Measurements from ENCODE around the gene ENTREP3.
"Not testable (repeated sequence)": the region's sequence is repeated elsewhere in the genome, so short reads cannot be mapped to it uniquely, and the experiment has no call there.

Gene ENTREP3

GRCh38 chr1:155255243-155256007 lies at the start of gene ENTREP3:
Gene ENTREP3 (minus strand): TSS chr1:155255483. CDS start chr1:155254877, 606 bp downstream.
- DNase-seq: peak; percentile 90

DNA sequence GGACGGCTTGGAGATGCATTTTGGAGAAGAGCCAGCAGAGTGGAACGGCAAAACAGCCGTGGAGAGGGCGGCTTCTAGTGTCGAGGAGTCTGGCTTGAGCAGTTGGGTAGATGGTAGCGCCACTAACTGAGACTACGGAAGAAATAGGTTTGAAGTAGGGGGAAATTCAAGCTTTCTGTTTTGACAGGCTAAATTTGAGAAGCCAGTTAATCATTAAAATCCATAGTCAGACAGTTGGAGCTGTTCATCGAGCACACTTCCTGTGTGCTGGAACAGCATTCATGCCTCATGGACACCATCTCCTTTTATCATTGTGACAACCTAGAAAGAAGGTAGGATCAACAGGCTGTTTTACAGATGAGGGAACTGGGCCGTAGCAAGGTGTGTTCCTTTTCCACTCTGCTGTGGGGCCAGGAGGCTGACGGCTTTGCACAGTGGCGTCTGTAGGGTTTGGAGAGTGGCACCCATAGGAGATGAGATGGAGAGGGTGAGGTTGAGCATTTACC lies 49.3 kb upstream of the ENTREP3 start:
- DNase-seq: no peak

- no peak for DNase-seq
Observed at GRCh38 chr1:155301342-155301841, 46.1 kb upstream of the ENTREP3 start, which contains the start of gene PKLR. Gene PKLR (minus strand): TSS chr1:155301438. CDS start chr1:155301395, 43 bp downstream.

DNA sequence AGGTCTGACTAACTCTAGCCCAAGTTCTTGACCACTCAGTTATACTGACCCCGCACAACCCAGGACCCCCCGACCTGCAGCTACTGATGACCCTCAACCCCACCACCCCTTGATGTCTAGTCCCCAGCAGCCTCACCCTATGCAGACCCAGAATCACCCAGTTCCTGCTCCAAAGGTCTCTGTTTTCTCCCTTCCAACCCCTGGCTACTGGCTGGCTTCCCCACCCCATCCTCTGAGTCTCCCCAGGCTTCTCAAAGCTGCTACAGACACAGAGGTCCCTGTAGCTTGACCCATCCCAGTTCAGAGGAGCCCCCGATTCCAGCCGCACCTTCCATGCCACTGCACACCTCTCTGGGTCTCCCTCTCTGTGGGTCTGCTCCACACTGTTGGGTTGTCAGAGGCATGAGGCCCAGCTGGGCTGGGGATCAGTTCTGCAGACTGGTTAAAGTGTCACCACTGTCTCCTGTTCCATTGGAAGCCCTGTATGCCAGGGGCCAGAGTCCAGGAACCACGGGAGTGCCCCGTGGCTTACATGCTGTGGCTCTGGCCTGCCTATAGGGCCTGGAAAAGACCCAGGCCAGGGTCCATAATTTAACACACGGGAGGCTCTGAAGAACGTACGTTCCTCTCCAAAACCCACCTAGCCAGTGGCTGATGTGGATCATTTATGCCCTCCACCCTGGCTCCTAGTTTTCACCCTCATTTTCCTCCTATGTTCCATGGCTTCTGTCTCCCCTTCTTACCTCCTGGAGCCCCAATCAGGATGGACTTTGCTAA lies 45.5 kb upstream of the ENTREP3 start:
- no peak for DNase-seq

- DNase-seq: no peak
Observed at GRCh38 chr1:155300024-155300423, 44.7 kb upstream of the ENTREP3 start.

DNA sequence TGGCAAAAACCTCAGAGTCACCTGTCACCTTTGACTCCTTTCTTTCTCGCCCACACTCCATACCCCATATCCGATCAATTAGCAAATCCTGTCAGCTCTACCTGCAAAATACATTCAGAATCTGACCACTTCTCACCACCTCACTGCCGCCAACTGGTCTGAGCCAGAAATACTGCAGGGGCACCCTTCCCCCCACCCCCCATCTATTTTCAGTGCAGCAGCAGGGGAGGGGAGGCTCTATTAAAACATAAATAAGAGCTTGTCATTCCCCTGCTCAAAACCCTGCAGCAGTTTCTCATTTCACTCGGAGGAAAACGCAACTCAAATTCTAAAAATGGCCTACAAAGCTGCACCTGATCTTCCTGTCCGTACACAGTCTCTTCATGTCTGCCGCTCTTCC lies 42.1 kb upstream of the ENTREP3 start:
- DNase-seq: no peak

DNA sequence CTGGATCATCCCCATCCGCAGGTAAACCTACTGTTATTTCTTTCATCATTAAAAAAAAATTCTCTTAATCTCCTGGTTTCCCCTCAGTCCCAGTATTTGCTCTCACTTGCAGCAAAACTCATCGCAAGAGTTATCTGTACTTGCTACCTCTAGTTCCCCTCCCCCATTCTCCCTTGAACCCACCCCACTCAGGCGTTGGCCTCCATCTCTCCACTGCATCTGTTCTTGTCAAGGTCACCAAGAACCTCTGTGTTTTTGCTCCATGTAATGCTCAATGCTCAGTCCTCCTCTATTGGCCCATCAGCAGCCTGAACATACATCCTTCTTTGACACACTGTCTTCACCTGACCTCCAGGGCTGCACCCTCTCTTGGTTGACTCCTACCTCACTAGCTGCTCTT lies 41.4 kb upstream of the ENTREP3 start:
- DNase-seq: no peak

DNA sequence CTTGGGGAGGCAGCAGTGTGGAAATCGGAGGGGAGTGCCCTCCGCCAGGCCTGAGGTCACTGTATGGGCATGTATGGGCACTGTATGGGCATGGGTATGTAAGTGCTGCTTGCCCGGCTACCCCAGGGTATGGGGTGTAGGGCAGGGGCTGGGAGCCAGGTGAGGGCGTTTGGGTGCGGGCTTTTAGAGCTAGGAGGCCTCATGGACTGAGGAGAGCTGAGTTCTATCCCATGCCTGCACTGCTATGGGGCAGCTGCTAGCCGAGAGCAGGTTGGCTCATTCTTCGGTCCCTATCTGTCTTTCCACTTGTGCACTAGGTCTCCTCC lies 40.6 kb upstream of the ENTREP3 start:
- no peak for DNase-seq

DNA sequence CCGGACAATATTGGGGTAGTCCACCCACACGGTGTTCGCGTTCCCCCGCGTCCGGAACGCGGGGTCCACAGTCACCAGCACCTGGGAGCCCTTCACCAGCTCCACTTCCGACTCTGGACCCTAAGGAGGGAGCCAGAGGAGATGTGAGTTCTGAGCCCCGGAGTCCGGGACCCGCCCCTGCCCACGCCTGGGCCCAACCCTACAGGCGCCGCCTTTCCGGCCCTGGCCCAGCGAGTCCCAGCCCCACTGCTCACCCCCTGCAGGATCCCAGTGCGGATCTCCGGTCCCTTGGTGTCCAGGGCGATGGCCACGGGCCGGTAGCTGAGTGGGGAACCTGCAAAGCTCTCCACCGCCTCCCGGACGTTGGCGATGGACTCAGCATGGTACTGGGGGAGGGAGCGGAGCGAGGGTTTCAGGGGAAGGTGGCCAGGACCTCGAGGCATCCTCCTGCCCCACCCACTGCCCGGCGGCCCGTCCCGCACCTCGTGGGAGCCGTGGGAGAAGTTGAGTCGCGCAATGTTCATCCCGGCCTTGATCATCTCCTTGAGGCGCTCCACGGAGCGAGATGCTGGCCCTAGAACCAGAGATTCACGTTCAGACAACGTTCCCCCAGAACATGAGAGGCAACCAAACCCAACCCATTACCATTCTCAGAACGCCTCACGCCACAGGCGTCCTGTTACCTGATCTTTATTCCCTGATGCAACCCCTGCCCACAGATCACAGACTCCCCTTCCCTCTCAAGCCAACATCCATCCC lies 40.1 kb upstream of the ENTREP3 start:
- no peak for DNase-seq

DNA sequence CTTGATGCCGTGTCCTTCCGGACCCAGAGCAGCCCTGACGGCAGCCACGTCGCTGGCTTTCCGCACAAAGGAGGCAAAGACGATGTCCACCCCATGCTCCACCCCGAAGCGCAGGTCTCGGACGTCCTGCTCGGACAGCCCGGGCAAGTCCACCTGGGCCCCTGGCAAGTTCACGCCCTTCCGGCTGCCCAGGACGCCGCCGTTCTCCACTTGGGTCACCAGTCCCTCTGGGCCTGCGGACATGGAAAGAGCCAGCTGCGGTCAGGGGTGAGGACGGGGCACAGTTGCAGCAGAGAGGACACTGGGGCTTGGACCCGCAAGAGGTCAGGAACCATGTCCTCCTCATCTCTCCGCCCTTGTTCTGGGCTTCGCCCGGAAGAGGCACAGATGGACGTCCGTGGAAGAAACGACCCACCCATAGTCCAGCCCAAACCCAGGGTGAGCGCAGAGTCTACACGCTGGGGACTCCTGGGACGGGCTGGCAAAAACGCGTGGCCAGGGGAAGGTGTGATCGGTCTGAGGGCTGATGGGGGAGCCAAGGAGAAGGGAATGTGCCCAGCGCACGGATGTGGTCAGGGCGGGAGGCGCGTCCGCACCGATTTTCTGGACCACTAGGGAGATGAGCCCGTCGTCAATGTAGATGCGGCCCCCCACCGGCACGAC lies 39.4 kb upstream of the ENTREP3 start:
- no peak for DNase-seq

DNA sequence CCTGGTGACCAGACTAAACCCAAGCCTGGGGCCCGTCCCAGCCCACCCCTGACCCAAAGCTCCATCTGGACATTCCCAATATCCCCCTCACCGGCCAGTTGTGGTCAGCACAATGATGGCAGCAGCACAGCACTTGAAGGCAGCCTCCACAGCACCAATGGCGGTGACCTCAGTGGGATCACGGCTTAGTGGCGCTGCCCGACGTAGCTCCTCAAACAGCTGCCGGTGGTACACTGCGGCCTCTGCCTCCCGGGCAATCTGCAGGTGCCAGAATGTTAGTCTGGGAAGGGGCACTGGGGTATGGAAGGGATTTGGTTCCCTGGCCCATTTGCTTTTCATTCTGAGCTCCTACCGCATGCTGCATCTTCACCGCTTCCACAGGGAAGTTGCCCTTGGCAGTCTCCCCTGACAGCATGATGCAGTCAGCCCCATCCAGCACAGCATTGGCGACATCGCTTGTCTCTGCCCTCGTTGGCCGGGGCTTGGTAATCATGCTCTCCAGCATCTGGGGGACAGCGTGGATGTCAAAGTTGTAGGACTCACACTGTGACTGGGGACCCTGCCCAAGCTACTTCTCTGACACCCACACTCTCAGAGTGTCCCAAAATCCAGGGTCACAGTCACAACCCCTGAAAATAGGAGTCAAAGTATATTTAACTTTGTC lies 37.9 kb upstream of the ENTREP3 start:
- DNase-seq: no peak

DNA sequence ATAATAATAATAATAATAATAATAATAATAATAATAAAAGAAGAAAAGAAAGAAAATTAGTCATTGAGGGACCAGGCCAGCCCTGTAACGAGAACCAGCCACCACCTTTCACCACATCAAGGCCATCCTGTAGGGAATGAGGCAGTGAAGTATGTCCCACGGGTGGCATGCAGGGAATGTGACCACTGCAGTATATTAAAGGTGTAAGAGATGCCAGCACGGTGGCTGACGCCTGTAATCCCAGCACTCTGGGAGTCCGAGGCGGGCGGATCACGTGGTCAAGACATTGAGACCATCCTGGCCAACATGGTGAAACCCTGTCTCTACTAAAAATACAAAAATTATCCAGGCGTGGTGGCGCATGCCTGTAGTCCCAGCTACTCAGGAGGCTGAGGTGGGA lies 35.7 kb upstream of the ENTREP3 start:
- not testable (repeated sequence) for DNase-seq

GRCh38 chr1:155287987-155288543 lies 32.8 kb upstream of the ENTREP3 start:
- no peak for DNase-seq

GRCh38 chr1:155286544-155286943 lies 31.3 kb upstream of the ENTREP3 start:
- no peak for DNase-seq

- DNase-seq: no peak
Observed at GRCh38 chr1:155285631-155286044, 30.4 kb upstream of the ENTREP3 start.

- no peak for DNase-seq
Observed at GRCh38 chr1:155285063-155285462, 29.8 kb upstream of the ENTREP3 start.

GRCh38 chr1:155284476-155284875 lies 29.2 kb upstream of the ENTREP3 start:
- DNase-seq: no peak

DNA sequence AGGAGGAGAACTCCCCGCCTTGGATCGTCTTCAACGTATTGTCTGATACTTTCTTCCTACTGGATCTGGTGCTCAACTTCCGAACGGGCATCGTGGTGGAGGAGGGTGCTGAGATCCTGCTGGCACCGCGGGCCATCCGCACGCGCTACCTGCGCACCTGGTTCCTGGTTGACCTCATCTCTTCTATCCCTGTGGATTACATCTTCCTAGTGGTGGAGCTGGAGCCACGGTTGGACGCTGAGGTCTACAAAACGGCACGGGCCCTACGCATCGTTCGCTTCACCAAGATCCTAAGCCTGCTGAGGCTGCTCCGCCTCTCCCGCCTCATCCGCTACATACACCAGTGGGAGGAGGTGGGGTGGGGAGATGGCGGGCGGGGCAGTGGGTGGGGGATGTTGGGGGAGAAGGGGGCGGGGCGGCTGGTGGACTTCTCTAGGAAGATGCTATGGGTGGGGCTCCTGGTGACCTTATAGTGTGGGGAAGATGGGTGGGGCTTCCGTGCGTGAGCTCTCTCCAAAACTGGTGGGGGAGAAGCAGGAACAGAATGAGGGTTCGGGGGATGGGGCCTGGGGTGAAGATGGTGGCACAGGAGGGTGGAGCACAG lies 27.3 kb upstream of the ENTREP3 start:
- DNase-seq: no peak

GRCh38 chr1:155279268-155279667 lies 24.0 kb upstream of the ENTREP3 start:
- DNase-seq: no peak

DNA sequence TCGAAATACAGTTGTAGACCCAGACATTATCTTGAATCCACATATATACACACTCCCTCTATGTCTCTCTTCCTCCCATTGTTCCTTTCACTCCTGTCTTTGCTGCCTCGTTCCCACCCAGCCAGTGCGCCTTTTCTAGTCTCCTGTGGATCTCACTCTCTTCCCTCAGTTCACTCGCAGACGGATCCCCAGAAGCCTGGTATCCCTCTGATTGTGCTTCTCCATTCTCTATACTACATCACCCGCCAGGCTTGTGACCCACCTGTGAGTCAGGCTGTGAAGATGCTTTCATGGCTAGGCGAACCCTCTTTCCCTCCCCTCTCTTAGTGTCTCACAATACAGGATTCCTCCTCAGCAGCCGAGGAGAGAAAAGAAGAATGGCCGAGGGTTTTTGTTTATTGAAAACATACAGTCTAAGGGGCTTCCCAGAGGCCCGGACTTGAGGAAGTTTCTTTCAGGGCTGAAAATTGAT lies 23.4 kb upstream of the ENTREP3 start:
- no peak for DNase-seq
